Left renal pelvis (tissue), 4 donors: ENCODE results near the gene COL20A1. TPM values are rescaled to one million over a fixed set of nuclear protein-coding genes. Genes with fewer than 3 reads are reported as not detected.

Experiments
- DNase-seq, 4 donors: peaks; one replicate each; pipeline ENCODE4 v3.0.0-alpha.2; 2013; ENCODE audit warnings: low read depth in 4 of 4, low spot score in 3 of 4
- polyA plus RNA-seq, 4 donors: library from polyadenylated mRNA; unstranded; fragments of 120-200 nt; gene quantifications; one replicate each; pipeline ENCODE4 v1.2.1, GENCODE V29; 2013; ENCODE audit not compliant: insufficient read length in 4 of 4

The COL20A1 gene
- polyA plus RNA-seq, 4 donors, result 0.37 to 0.89 (median 0.68) TPM

- no peak for DNase-seq
Observed at GRCh38 chr20:63357921-63358905, 65.2 kb downstream of the COL20A1 start.

- DNase-seq, result no peak
Observed at GRCh38 chr20:63359164-63359934, 66.4 kb downstream of the COL20A1 start.

- DNase-seq, result no peak
Observed at GRCh38 chr20:63359937-63360849, 67.2 kb downstream of the COL20A1 start.

- DNase-seq, result no peak
Observed at GRCh38 chr20:63360850-63361518, 68.0 kb downstream of the COL20A1 start, which contains the start of gene CHRNA4. TSS of gene CHRNA4 (minus strand) at chr20:63361349. CDS start at chr20:63361165, 184 bp downstream.

- no peak for DNase-seq
Observed at GRCh38 chr20:63361519-63362435, 68.8 kb downstream of the COL20A1 start.

- no peak for DNase-seq
Observed at GRCh38 chr20:63362436-63363009, 69.5 kb downstream of the COL20A1 start.

- no peak for DNase-seq
Observed at GRCh38 chr20:63363013-63363957, 70.3 kb downstream of the COL20A1 start.

GRCh38 chr20:63363981-63364561 lies 71.1 kb downstream of the COL20A1 start:
- DNase-seq, result no peak

- DNase-seq, result no peak
Observed at GRCh38 chr20:63364801-63365585, 72.0 kb downstream of the COL20A1 start.

- DNase-seq, result no peak
Observed at GRCh38 chr20:63365601-63366389, 72.8 kb downstream of the COL20A1 start.

GRCh38 chr20:63366390-63367365 lies 73.7 kb downstream of the COL20A1 start:
- no peak for DNase-seq

GRCh38 chr20:63367446-63368055 lies 74.6 kb downstream of the COL20A1 start:
- no peak for DNase-seq

- no peak for DNase-seq
Observed at GRCh38 chr20:63368151-63368550, 75.2 kb downstream of the COL20A1 start.
